ENCODE results near the gene ZNF418. TPM values are rescaled to one million over a fixed set of nuclear protein-coding genes. Genes with fewer than 3 reads are reported as not detected.
A peak's percentile ranks its signal among the peaks of the same experiment; 100 is the strongest.

Gene ZNF418
- total RNA-seq: 10 to 100 TPM in 3 of 4 donors, 1 to 10 TPM in 1; 8.3 to 12.5 (median 10.8) TPM
- polyA plus RNA-seq: 1 to 10 TPM in 1 of 3 donors, under 1 TPM in 1, not detected in 1; 0.60 to 2.7 TPM

DNA sequence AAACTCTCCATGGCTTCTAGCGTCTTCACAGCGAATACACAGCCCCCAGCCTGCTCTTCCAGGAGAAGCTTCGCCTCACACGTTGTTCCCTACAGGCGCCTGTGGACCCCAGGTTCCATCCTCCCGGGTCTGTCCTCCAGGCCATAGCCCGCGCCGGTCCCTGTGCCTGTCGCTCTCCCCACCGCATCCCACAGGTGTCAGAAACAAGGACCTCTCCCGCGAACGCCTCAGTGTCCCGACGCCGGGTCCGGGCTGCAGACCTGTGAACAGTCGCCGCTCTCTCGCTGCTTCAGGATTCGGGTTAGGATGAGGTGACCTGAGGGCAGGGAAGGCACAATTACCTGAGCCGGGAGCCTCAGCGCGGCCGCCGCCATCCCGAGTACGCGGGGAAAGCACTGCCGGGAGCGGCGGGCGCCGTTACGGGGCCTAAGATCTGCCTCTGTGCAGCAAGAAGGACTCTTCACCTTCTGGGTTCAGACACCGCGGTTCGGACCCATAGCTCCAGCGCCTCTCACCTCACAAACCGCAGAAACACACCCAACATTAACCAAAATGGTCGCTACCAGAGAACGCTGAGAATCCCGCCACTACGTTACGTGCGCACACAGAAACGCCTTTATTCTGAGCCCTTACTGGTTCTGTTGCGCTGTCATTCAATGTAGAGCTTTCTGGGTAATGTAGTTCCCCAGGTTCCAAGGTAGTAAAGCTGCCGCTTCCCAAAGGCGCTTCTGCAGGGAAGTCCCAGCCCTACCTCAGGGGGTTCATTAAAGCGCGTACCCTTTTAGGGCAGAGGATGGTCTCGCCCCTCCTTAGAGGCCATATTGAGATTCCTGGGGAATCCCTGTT, at the start of gene ZNF418:
ZNF418 (minus strand) TSS at position 583 of the 846 bp plus-strand sequence. CDS start 1,580 bp downstream, outside the sequence.
- Histone ChIP-seq H3K9me3 (peaks cover 0 to 37% (median 11%) of the 10 kb centered on the region in 4 donors), H3K36me3 (peaks cover 0 to 21% (median 2%) of the 10 kb centered on the region in 4 donors), H3K4me3 (peak within 1 kb of the TSS; percentile 59 to 80 (median 72)), H3K4me1 (peaks cover 0 to 8% (median 7%) of the 10 kb centered on the region in 4 donors), H3K27me3 (no peaks in the 10 kb centered on the region), H3K27ac (peak within 1 kb of the TSS; percentile 76 to 81 (median 79))
- TF ChIP-seq POLR2A (IDR thresholded peaks at IDR 0.05) (no peak), POLR2AphosphoS5 (IDR thresholded peaks at IDR 0.05) (peak in 3 of 4 donors; percentile 8 to 42 (median 37))
- peak; percentile 75 for DNase-seq
- 6 to 24% methylated on average over 54 of the region's 54 CpGs for WGBS, 2 donors
- intact Hi-C loops (cut with DNase I): no loop called here

GRCh38 chr19:57978586-57979289, 43.5 kb upstream of the ZNF418 start:
- Histone ChIP-seq H3K27ac (no peak overlapping the region), H3K4me1 (no peaks in the 10 kb centered on the region), H3K4me3 (no peak overlapping the region), H3K9me3 (peaks cover 80 to 99% (median 93%) of the 10 kb centered on the region in 4 donors), H3K36me3 (peaks cover 45 to 86% (median 68%) of the 10 kb centered on the region in 4 donors), H3K27me3 (no peaks in the 10 kb centered on the region)
- TF ChIP-seq POLR2A (IDR thresholded peaks at IDR 0.05): no peak
- no peak for TF ChIP-seq CTCF (IDR thresholded peaks at IDR 0.05)
- TF ChIP-seq EP300 (IDR thresholded peaks at IDR 0.05): no peak
- no peak for TF ChIP-seq POLR2AphosphoS5 (IDR thresholded peaks at IDR 0.05)
- 95 to 97% methylated on average over 3 of the region's 3 CpGs for WGBS, 2 donors
- intact Hi-C loops (cut with DNase I): no loop called here
- DNase-seq: no peak

GRCh38 chr19:57974434-57974833, 39.2 kb upstream of the ZNF418 start, which contains the start of gene C19orf18:
C19orf18 (minus strand) TSS chr19:57974534; CDS start chr19:57974432, 102 bp downstream.
- intact Hi-C loops (cut with DNase I): no loop called here
- Histone ChIP-seq H3K4me1 (no peaks in the 10 kb centered on the region), H3K36me3 (peaks cover 6 to 57% (median 28%) of the 10 kb centered on the region in 4 donors), H3K27ac (no peak within 1 kb of the TSS), H3K27me3 (no peaks in the 10 kb centered on the region), H3K4me3 (no peak within 1 kb of the TSS), H3K9me3 (peaks cover 56 to 91% (median 81%) of the 10 kb centered on the region in 4 donors)
- no peak for DNase-seq
- 96 to 97% methylated on average over 4 of the region's 4 CpGs for WGBS, 2 donors
- TF ChIP-seq POLR2AphosphoS5 (IDR thresholded peaks at IDR 0.05) (no peak), POLR2A (IDR thresholded peaks at IDR 0.05) (no peak), CTCF (IDR thresholded peaks at IDR 0.05) (no peak), EP300 (IDR thresholded peaks at IDR 0.05) (no peak)

- H3K27ac ChIP-seq: no peak overlapping the region
- intact Hi-C loops (cut with DNase I): no loop called here
- H3K27me3 ChIP-seq: no peaks in the 10 kb centered on the region
- DNase-seq: no peak
- 81 to 94% methylated on average over 8 of the region's 8 CpGs for WGBS, 2 donors
- H3K9me3 ChIP-seq: peaks cover 4 to 55% (median 39%) of the 10 kb centered on the region in 4 donors
- H3K4me1 ChIP-seq: no peaks in the 10 kb centered on the region
- peaks cover 0 to 32% (median 7%) of the 10 kb centered on the region in 4 donors for H3K36me3 ChIP-seq
- no peak overlapping the region for H3K4me3 ChIP-seq
- no peak for TF ChIP-seq POLR2A (IDR thresholded peaks at IDR 0.05)
- TF ChIP-seq POLR2AphosphoS5 (IDR thresholded peaks at IDR 0.05): no peak
- TF ChIP-seq CTCF (IDR thresholded peaks at IDR 0.05): no peak
- no peak for TF ChIP-seq EP300 (IDR thresholded peaks at IDR 0.05)
These were observed 29.6 kb upstream of the ZNF418 start for GRCh38 chr19:57964761-57965160.
